Stomach (tissue), 9 donors: ENCODE data around the gene C1orf87. TPM values are rescaled to one million over a fixed set of nuclear protein-coding genes. Genes with fewer than 3 reads are reported as not detected.
A peak's percentile ranks its signal among the peaks of the same experiment; 100 is the strongest.

Experiments used
- DNase-seq, 2 donors: peaks; one replicate each; pipeline versions ENCODE4 v3.0.0 to v3.0.0-alpha.2; 2013 to 2019
- H3K27ac ChIP-seq, 5 donors: fragments of 200-600 bp in 4 of 5; sonication (generic) in 4 of 5; one replicate each; pipeline ENCODE4 v1.5.1; 2013 to 2019; ENCODE audit warnings: mild to moderate bottlenecking in 1 of 5, moderate library complexity in 1 of 5
- H3K27me3 ChIP-seq, 3 donors: fragments of 200-600 bp; sonication (generic); one replicate each; pipeline ENCODE4 v1.5.1; 2017 to 2019; ENCODE audit warnings: mixed run types in 1 of 3
- H3K36me3 ChIP-seq, 4 donors: fragments of 200-600 bp; sonication (generic); 1 replicate in 3 of 4; 2 replicates in 1 of 4; pipeline ENCODE4 v1.5.1; 2016 to 2019
- H3K4me1 ChIP-seq, 4 donors: fragments of 200-600 bp; sonication (generic); one replicate each; pipeline ENCODE4 v1.5.1; 2016 to 2019
- H3K4me3 ChIP-seq, 4 donors: fragments of 200-600 bp; sonication (generic) in 3 of 4; one replicate each; pipeline ENCODE4 v1.5.1; 2016 to 2019; ENCODE audit warnings: mild to moderate bottlenecking in 1 of 4
- H3K9me3 ChIP-seq, 4 donors: fragments of 200-600 bp; sonication (generic); one replicate each; pipeline ENCODE4 v1.5.1; 2016 to 2019
- CTCF ChIP-seq, 7 experiments: fragments of 450-650 bp in 4 of 7; fragments of 200-600 bp in 3 of 7; sonication (generic) in 3 of 7; IDR thresholded peaks; one replicate each; pipeline ENCODE4 v1.5.1; 2016 to 2019; ENCODE audit warnings: antibody characterized with exemption in 7 of 7, control low read depth in 2 of 7, mild to moderate bottlenecking in 1 of 7
- EP300 ChIP-seq: sonication (generic); formaldehyde crosslinking; IDR thresholded peaks from one replicate; pipeline ENCODE4 v1.6.1; 2017; ENCODE audit warnings: antibody characterized with exemption
- POLR2A ChIP-seq, 4 donors: fragments of 450-650 bp; IDR thresholded peaks; one replicate each; pipeline ENCODE4 v1.6.1; 2016; ENCODE audit warnings: antibody characterized with exemption in 4 of 4, control low read depth in 2 of 4, mild to moderate bottlenecking in 1 of 4, moderate library complexity in 1 of 4
- POLR2AphosphoS5 ChIP-seq, 3 donors: sonication (generic); formaldehyde crosslinking; IDR thresholded peaks; one replicate each; pipeline ENCODE4 v1.6.1; 2016; ENCODE audit warnings: antibody characterized with exemption in 3 of 3
- WGBS, 5 donors: extraction: QIAGEN DNeasy Blood & Tissue Kit in 3 of 5; methylation state at CpG; one replicate each; pipeline versions ENCODE4 v1.1.5 to v1.1.7; 2013 to 2018; 5-methylcytosine and 5-hydroxymethylcytosine counted together
- intact Hi-C: fragments of 100-400 bp; cut with DNase I; formaldehyde crosslinking; loops from one replicate; pipeline ENCODE4 v1.15.1; 2023; ENCODE audit warnings: low total_unique reads
- polyA plus RNA-seq, 3 donors: library from polyadenylated mRNA; stranded (reverse); fragments of 200-250 nt; gene quantifications; one replicate each; pipeline ENCODE4 v1.2.3, GENCODE V29; 2013
- total RNA-seq, 5 donors: library from RNA; depleted of rRNA; stranded (reverse); fragments of >200 nt; gene quantifications; one replicate each; pipeline versions ENCODE4 v1.1.0 to v1.2.3, GENCODE V29; 2014 to 2016
- donor health status: healthy with polysubstance abuse.
- donor health status: Bipolar disorder and iron deficiency.
- donor health status: healthy.

The C1orf87 gene
- total and polyA plus RNA-seq, 8 donors = not detected

DNA sequence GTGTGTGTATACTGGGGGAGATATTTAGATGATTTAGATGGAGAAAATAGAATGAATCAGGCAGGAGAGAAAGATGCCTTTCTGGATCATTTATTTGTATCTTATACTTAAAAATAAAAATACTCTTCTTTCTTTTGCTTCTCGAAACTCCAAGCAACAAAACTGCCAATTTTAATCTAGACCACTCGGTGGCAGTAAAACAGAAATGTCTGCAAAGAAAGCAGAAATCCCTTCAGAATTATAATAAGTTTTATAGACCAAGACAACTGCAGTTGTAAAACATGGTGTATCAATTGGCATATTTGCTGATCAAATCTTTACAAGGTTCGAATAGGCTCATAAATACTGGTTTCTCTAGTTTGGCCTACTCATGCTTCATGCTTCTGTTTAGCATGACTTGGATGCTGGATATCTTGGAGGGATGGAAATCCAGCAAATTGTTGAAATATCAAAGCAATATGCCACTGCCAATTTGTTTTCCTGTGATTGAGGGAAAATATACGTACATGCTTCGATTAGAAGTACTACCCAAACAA lies 15.1 kb upstream of the C1orf87 start:
- no peak overlapping the region for H3K4me3 ChIP-seq
- H3K27ac ChIP-seq = no peak overlapping the region
- H3K9me3 ChIP-seq = no peaks in the 10 kb centered on the region
- intact Hi-C loops = no loop called here
- no peaks in the 10 kb centered on the region for H3K4me1 ChIP-seq
- peak in 1 of 2 donors; percentile 14 for DNase-seq
- H3K27me3 ChIP-seq = no peaks in the 10 kb centered on the region
- H3K36me3 ChIP-seq = no peaks in the 10 kb centered on the region
- WGBS, 5 donors = 68 to 78% (median 72%) methylated on average over 5 of the region's 5 CpGs
- TF ChIP-seq POLR2A (IDR thresholded peaks at IDR 0.05) = no peak
- TF ChIP-seq POLR2AphosphoS5 (IDR thresholded peaks at IDR 0.05) = no peak
- TF ChIP-seq CTCF (IDR thresholded peaks at IDR 0.05) = no peak
- TF ChIP-seq EP300 = no peak

- Histone ChIP-seq H3K36me3 (no peaks in the 10 kb centered on the region), H3K27me3 (no peaks in the 10 kb centered on the region), H3K4me3 (no peak overlapping the region), H3K4me1 (no peaks in the 10 kb centered on the region), H3K9me3 (no peaks in the 10 kb centered on the region), H3K27ac (no peak overlapping the region)
- TF ChIP-seq CTCF (IDR thresholded peaks at IDR 0.05) = no peak
- no peak for TF ChIP-seq POLR2A (IDR thresholded peaks at IDR 0.05)
- no peak for TF ChIP-seq POLR2AphosphoS5 (IDR thresholded peaks at IDR 0.05)
- no peak for TF ChIP-seq EP300
- intact Hi-C loops = no loop called here
- DNase-seq = no peak
These were observed 14.1 kb upstream of the C1orf87 start for GRCh38 chr1:60087681-60088080.

DNA sequence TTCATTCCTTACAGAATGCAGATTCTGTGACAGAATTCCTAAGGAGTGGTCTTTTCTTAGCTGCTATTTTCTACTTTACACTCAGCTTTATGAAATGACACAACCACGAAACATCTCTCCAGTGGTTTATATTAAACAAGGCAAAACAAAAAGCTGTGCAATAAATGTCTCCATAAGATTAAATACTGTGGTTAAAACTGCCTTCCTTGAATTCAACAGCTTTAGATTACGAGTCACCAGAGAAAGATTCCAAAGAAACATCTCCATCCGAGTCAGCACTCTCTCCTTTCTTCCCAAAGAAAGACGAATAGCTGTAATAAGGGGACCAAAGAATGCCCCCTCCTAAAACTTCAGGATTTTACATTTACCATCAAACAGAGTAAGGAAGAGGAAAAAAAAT lies 4.6 kb upstream of the C1orf87 start:
- Histone ChIP-seq H3K36me3 (no peaks in the 10 kb centered on the region), H3K9me3 (no peaks in the 10 kb centered on the region), H3K27ac (no peak overlapping the region), H3K4me1 (peaks cover 0 to 7% (median 2%) of the 10 kb centered on the region in 4 donors), H3K4me3 (no peak overlapping the region), H3K27me3 (peaks cover 0 to 29% (median 17%) of the 10 kb centered on the region in 3 donors)
- no peak for DNase-seq
- no peak for TF ChIP-seq POLR2A (IDR thresholded peaks at IDR 0.05)
- no peak for TF ChIP-seq POLR2AphosphoS5 (IDR thresholded peaks at IDR 0.05)
- TF ChIP-seq CTCF (IDR thresholded peaks at IDR 0.05) = no peak
- TF ChIP-seq EP300 = no peak
- WGBS, 5 donors = 64 to 70% (median 68%) methylated on average over 4 of the region's 4 CpGs
- intact Hi-C loops = no loop called here

DNA sequence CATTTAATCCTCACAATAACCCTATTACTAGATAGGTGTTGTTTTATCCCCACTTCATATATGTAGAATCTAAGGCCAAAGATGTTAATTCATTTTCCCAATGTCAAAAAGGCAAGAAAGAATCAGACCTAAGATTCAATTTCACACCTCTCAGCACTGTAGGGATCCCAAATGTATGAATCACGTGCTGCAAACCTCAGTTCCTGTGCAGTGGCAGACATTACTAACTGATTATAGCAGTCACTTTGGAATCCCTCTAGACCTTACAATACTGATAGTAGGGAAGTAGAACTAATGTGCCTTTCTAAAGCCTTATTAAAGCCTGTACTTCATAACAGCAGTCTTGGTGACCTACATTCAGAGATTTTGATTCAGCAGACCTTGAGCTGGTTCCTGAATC lies 2.3 kb downstream of the C1orf87 start:
- WGBS, 5 donors = 28 to 58% (median 38%) methylated on average over 1 of the region's 1 CpG
- Histone ChIP-seq H3K36me3 (no peaks in the 10 kb centered on the region), H3K27me3 (peaks cover 0 to 33% (median 19%) of the 10 kb centered on the region in 3 donors), H3K9me3 (no peaks in the 10 kb centered on the region), H3K4me3 (no peak overlapping the region), H3K27ac (no peak overlapping the region), H3K4me1 (peaks cover 0 to 7% (median 2%) of the 10 kb centered on the region in 4 donors)
- no peak for DNase-seq
- TF ChIP-seq EP300 (no peak), POLR2AphosphoS5 (IDR thresholded peaks at IDR 0.05) (no peak), POLR2A (IDR thresholded peaks at IDR 0.05) (no peak), CTCF (IDR thresholded peaks at IDR 0.05) (no peak)
- intact Hi-C loops = no loop called here
